AG10803 (cell line): ENCODE results near the gene ARHGEF19.

Experiments used
- DNase-seq: peaks from one replicate; pipeline ENCODE4 v3.0.0; 2010; ENCODE audit warnings: low read depth
- H3K4me3 ChIP-seq: 2 replicates; pipeline ENCODE4 v1.5.1; 2011; ENCODE audit warnings: mild to moderate bottlenecking, low read length, control low read depth
- CTCF ChIP-seq: conservative IDR thresholded peaks from 2 replicates; pipeline ENCODE4 v1.5.1; 2011; ENCODE audit warnings: mild to moderate bottlenecking, low read length, control low read depth, inconsistent platforms

ARHGEF19 gene

GRCh38 chr1:16213013-16213412, 561 bp upstream of the ARHGEF19 start:
- DNase-seq = no peak
- no peak for TF ChIP-seq CTCF
- no peak overlapping the region for H3K4me3 ChIP-seq

- no peak overlapping the region for H3K4me3 ChIP-seq
These were observed 628 bp downstream of the ARHGEF19 start for GRCh38 chr1:16211824-16212223.

GRCh38 chr1:16210581-16210980, 1.9 kb downstream of the ARHGEF19 start:
- no peak for TF ChIP-seq CTCF
- no peak for DNase-seq
- no peak overlapping the region for H3K4me3 ChIP-seq

More at GRCh38 chr1:16211824-16212223, 628 bp downstream of the ARHGEF19 start:
- TF ChIP-seq CTCF = no peak
- DNase-seq = no peak

- DNase-seq = no peak
- no peak for TF ChIP-seq CTCF
- no peak overlapping the region for H3K4me3 ChIP-seq
These were observed 2.5 kb downstream of the ARHGEF19 start for GRCh38 chr1:16209847-16210407.

- H3K4me3 ChIP-seq = no peak overlapping the region
- no peak for TF ChIP-seq CTCF
- no peak for DNase-seq
These were observed 3.2 kb downstream of the ARHGEF19 start for GRCh38 chr1:16209132-16209846.

- no peak for TF ChIP-seq CTCF
- DNase-seq = no peak
- no peak overlapping the region for H3K4me3 ChIP-seq
These were observed 4.0 kb downstream of the ARHGEF19 start for GRCh38 chr1:16208270-16208987.
